Liver (tissue), 9 donors: ENCODE data around the gene TMSB4X. TPM values are rescaled to one million over a fixed set of nuclear protein-coding genes. Genes with fewer than 3 reads are reported as not detected.
"Not testable (repeated sequence)": the region's sequence is repeated elsewhere in the genome, so short reads cannot be mapped to it uniquely, and the experiment has no call there.

ENCODE experiments used
- DNase-seq: peaks from one replicate; pipeline ENCODE4 v3.0.0-alpha.2; 2017; ENCODE audit warnings: low spot score
- H3K27ac ChIP-seq, 2 donors: one replicate each; pipeline ENCODE4 v1.7.0; 2013; ENCODE audit warnings: inconsistent platforms in 2 of 2, low read length in 2 of 2, control low read depth in 1 of 2, low read depth in 1 of 2, mild to moderate bottlenecking in 1 of 2
- H3K27me3 ChIP-seq, 4 donors: one replicate each; pipeline versions ENCODE4 v1.6.1 to v1.7.0; 2013; ENCODE audit warnings: low read length in 3 of 4, inconsistent platforms in 1 of 4, mild to moderate bottlenecking in 1 of 4, moderate library complexity in 1 of 4; ENCODE audit not compliant: control insufficient read depth in 4 of 4, insufficient read depth in 4 of 4
- H3K36me3 ChIP-seq, 4 donors: one replicate each; pipeline versions ENCODE4 v1.6.1 to v1.7.0; 2013; ENCODE audit warnings: low read length in 3 of 4, mild to moderate bottlenecking in 3 of 4, low read depth in 1 of 4, moderate library complexity in 1 of 4; ENCODE audit not compliant: control insufficient read depth in 4 of 4, insufficient read depth in 3 of 4
- H3K4me1 ChIP-seq, 4 donors: one replicate each; pipeline versions ENCODE4 v1.6.1 to v1.7.0; 2013; ENCODE audit warnings: low read length in 3 of 4, mild to moderate bottlenecking in 3 of 4, moderate library complexity in 1 of 4; ENCODE audit not compliant: control insufficient read depth in 4 of 4, insufficient read depth in 4 of 4
- H3K4me3 ChIP-seq, 3 donors: one replicate each; pipeline versions ENCODE4 v1.6.1 to v1.7.0; 2013; ENCODE audit warnings: low read length in 3 of 3, control low read depth in 1 of 3, low read depth in 1 of 3, mild to moderate bottlenecking in 1 of 3
- H3K9ac ChIP-seq, 2 donors: one replicate each; pipeline ENCODE4 v1.7.0; 2013; ENCODE audit warnings: low read length in 2 of 2, mild to moderate bottlenecking in 2 of 2, moderate library complexity in 2 of 2, control low read depth in 1 of 2, low read depth in 1 of 2
- H3K9me3 ChIP-seq, 4 donors: one replicate each; pipeline versions ENCODE4 v1.6.1 to v1.7.0; 2013; ENCODE audit warnings: low read length in 3 of 4; ENCODE audit not compliant: control insufficient read depth in 4 of 4
- EGR1 ChIP-seq, 2 donors: IDR thresholded peaks; 2 replicates each; pipeline ENCODE4 v1.6.1; 2016 to 2018; ENCODE audit warnings: antibody characterized with exemption in 2 of 2, low read depth in 2 of 2
- FOXA1 ChIP-seq: IDR thresholded peaks from 2 replicates; pipeline ENCODE4 v1.6.1; 2016; ENCODE audit warnings: antibody characterized with exemption
- HNF4G ChIP-seq: IDR thresholded peaks from 2 replicates; pipeline ENCODE4 v1.6.1; 2016; ENCODE audit warnings: antibody characterized with exemption
- JUND ChIP-seq, 2 donors: IDR thresholded peaks; 2 replicates each; pipeline ENCODE4 v1.6.1; 2016; ENCODE audit warnings: antibody characterized with exemption in 2 of 2
- NR2F2 ChIP-seq: IDR thresholded peaks from 2 replicates; pipeline ENCODE4 v1.6.1; 2016; ENCODE audit warnings: antibody characterized with exemption
- TAF1 ChIP-seq: conservative IDR thresholded peaks from 2 replicates; pipeline ENCODE4 v1.6.1; 2016; ENCODE audit warnings: antibody characterized with exemption, mild to moderate bottlenecking
- YY1 ChIP-seq: IDR thresholded peaks from 2 replicates; pipeline ENCODE4 v1.6.1; 2016; ENCODE audit warnings: antibody characterized with exemption, mild to moderate bottlenecking
- WGBS: extraction: QIAGEN DNeasy Blood & Tissue Kit; methylation state at CpG from one replicate; pipeline ENCODE4 v1.1.7; 2013; 5-methylcytosine and 5-hydroxymethylcytosine counted together
- polyA plus RNA-seq, 2 donors: library from polyadenylated mRNA; stranded (reverse) in 1 of 2; unstranded in 1 of 2; fragments of 200-250 nt in 1 of 2; fragments of >200 nt in 1 of 2; fragmentation: Nextera tagmentation in 1 of 2; extraction: Ambion mirVana in 1 of 2; gene quantifications; one replicate each; pipeline versions ENCODE4 v1.2.1 to v1.2.3, GENCODE V29; 2013 to 2015
- total RNA-seq, 2 donors: library from RNA; depleted of rRNA; stranded (reverse); fragments of >200 nt; gene quantifications; one replicate each; pipeline ENCODE4 v1.2.3, GENCODE V29; 2014
- TF ChIP-seq, protein P1 (sequence below): IDR thresholded peaks from 2 replicates; pipeline ENCODE4 v1.6.1; 2016; ENCODE audit warnings: antibody characterized with exemption
- TF ChIP-seq, protein P2 (sequence below): IDR thresholded peaks from 2 replicates; pipeline ENCODE4 v1.6.1; 2016; ENCODE audit warnings: antibody characterized with exemption
- TF ChIP-seq, protein P3 (sequence below): IDR thresholded peaks from 2 replicates; pipeline ENCODE4 v1.6.1; 2016; ENCODE audit warnings: antibody characterized with exemption
- TF ChIP-seq, protein P4 (sequence below): fragments of 150-350 bp; IDR thresholded peaks from 2 replicates; pipeline ENCODE4 v1.5.1; 2017; ENCODE audit warnings: improper control_type of control experiment, low read depth, low read length; ENCODE audit not compliant: missing input control
- TF ChIP-seq, protein P5 (sequence below): IDR thresholded peaks from 2 replicates; pipeline ENCODE4 v1.6.1; 2016; ENCODE audit warnings: antibody characterized with exemption, mild to moderate bottlenecking
- donor health status: healthy.
- donor health status: healthy.
- donor health status: healthy.
- donor health status: healthy.
- donor health status: healthy.

TMSB4X gene
- total and polyA plus RNA-seq, 4 donors: 658 to 1,704 (median 816) TPM

DNA sequence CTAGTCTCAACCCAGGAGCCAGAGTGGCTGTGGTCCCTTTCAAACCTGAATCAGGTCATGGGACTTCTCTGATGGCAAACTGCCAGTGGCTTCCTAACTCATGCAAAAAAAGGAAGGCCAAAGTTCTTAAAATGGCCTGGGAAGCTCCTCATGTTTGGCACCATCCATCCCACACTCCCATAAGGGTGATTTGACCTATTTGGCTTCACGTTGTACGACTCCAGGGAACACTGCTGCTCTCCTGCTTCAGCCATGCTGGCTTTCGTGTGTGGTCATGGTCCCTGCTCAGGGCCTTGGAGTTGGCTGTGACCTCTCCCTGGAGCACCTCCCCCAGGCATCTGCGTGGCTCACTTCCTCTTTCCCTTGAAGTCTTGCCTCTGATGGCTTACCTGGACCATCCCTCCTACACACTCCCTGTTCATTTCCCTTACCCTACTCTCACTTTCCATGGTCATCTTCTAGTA lies 12.8 kb upstream of the TMSB4X start (continued):
- TF ChIP-seq TAF1 (no peak), HNF4G (no peak)
- TF ChIP-seq, protein P1, sequence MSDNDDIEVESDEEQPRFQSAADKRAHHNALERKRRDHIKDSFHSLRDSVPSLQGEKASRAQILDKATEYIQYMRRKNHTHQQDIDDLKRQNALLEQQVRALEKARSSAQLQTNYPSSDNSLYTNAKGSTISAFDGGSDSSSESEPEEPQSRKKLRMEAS: no peak
- TF ChIP-seq, protein P2, sequence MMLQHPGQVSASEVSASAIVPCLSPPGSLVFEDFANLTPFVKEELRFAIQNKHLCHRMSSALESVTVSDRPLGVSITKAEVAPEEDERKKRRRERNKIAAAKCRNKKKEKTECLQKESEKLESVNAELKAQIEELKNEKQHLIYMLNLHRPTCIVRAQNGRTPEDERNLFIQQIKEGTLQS: no peak
- TF ChIP-seq, protein P3, sequence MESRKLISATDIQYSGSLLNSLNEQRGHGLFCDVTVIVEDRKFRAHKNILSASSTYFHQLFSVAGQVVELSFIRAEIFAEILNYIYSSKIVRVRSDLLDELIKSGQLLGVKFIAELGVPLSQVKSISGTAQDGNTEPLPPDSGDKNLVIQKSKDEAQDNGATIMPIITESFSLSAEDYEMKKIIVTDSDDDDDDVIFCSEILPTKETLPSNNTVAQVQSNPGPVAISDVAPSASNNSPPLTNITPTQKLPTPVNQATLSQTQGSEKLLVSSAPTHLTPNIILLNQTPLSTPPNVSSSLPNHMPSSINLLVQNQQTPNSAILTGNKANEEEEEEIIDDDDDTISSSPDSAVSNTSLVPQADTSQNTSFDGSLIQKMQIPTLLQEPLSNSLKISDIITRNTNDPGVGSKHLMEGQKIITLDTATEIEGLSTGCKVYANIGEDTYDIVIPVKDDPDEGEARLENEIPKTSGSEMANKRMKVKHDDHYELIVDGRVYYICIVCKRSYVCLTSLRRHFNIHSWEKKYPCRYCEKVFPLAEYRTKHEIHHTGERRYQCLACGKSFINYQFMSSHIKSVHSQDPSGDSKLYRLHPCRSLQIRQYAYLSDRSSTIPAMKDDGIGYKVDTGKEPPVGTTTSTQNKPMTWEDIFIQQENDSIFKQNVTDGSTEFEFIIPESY: no peak

DNA sequence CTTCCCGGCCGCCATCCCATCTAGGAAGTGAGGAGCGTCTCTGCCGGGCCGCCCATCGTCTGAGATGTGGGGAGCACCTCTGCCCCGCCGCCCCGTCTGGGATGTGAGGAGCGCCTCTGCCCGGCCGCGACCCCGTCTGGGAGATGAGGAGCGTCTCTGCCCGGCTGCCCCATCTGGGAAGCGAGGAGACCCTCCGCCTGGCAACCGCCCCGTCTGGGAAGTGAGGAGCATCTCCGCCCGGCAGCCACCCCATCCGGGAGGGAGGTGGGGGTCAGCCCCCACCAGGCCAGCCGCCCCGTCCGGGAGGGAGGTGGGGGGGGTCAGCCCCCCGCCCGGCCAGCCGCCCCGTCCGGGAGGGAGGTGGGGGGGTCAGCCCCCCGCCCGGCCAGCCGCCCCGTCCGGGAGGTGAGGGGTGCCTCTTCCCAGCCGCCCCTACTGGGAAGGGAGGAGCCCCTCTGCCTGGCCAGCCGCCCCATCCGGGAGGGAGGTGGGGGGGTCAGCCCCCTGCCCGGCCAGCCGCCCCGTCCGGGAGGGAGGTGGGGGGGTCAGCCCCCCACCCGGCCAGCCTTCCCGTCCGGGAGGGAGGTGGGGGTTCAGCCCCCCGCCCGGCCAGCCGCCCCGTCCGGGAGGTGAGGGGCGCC lies 11.6 kb upstream of the TMSB4X start:
- DNase-seq, H3K27me3 ChIP-seq, H3K4me1 ChIP-seq, H3K9me3 ChIP-seq, H3K4me3 ChIP-seq, H3K9ac ChIP-seq, H3K36me3 ChIP-seq, H3K27ac ChIP-seq: not testable (repeated sequence)
- 96% methylated on average over 36 of the region's 52 CpGs for whole genome bisulfite sequencing

DNA sequence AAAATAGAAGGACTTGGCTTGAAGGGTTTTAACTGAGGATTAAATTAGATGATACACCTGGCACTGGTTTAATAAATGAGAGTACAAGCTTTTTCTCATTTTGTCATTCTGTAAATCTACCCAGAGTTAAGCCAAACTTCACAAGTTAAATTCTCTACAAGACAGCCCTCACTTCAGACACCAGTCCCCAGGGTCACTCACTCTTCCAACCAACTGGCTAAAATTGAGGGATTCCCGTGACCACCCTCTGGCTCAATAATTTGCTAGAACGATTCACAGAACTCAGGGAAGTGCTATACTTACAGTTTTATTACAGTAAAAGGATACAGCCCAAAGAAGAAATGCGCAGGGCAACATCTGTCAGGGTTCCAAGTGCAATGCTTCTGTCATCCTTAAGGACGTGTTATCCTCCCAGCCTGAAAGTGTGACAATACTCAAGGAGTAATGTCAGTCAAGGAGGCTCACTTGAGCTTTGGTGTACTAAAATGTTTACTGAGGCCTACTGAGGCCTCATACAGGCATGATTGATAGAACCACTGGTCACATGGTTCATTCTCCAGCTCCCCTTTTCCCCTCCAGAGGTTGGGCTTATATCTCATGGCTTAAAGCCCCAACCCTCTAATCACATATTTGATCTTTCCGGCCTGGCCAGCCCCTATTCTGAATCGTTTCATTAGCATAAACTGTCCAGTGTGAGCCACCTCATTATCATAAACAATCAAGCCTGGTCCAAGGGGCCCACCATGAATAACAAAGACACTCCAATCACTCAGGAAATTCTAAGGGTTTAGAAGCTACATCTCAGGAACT lies 9.6 kb upstream of the TMSB4X start:
- Histone ChIP-seq H3K4me3 (no peak overlapping the region), H3K9me3 (no peaks in the 10 kb centered on the region), H3K36me3 (no peaks in the 10 kb centered on the region), H3K27ac (no peak overlapping the region), H3K9ac (no peak overlapping the region), H3K27me3 (no peaks in the 10 kb centered on the region), H3K4me1 (peaks cover 0 to 2% (median 0%) of the 10 kb centered on the region in 4 donors)
- DNase-seq: no peak
- TF ChIP-seq YY1 (no peak), NR2F2 (no peak), HNF4G (no peak), EGR1 (IDR thresholded peaks at IDR 0.05; ENCODE audit: low read depth in 2 of 2) (no peak), FOXA1 (no peak), JUND (IDR thresholded peaks at IDR 0.05) (no peak)
- TF ChIP-seq, protein P4, sequence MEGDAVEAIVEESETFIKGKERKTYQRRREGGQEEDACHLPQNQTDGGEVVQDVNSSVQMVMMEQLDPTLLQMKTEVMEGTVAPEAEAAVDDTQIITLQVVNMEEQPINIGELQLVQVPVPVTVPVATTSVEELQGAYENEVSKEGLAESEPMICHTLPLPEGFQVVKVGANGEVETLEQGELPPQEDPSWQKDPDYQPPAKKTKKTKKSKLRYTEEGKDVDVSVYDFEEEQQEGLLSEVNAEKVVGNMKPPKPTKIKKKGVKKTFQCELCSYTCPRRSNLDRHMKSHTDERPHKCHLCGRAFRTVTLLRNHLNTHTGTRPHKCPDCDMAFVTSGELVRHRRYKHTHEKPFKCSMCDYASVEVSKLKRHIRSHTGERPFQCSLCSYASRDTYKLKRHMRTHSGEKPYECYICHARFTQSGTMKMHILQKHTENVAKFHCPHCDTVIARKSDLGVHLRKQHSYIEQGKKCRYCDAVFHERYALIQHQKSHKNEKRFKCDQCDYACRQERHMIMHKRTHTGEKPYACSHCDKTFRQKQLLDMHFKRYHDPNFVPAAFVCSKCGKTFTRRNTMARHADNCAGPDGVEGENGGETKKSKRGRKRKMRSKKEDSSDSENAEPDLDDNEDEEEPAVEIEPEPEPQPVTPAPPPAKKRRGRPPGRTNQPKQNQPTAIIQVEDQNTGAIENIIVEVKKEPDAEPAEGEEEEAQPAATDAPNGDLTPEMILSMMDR: no peak
- TF ChIP-seq, protein P5, sequence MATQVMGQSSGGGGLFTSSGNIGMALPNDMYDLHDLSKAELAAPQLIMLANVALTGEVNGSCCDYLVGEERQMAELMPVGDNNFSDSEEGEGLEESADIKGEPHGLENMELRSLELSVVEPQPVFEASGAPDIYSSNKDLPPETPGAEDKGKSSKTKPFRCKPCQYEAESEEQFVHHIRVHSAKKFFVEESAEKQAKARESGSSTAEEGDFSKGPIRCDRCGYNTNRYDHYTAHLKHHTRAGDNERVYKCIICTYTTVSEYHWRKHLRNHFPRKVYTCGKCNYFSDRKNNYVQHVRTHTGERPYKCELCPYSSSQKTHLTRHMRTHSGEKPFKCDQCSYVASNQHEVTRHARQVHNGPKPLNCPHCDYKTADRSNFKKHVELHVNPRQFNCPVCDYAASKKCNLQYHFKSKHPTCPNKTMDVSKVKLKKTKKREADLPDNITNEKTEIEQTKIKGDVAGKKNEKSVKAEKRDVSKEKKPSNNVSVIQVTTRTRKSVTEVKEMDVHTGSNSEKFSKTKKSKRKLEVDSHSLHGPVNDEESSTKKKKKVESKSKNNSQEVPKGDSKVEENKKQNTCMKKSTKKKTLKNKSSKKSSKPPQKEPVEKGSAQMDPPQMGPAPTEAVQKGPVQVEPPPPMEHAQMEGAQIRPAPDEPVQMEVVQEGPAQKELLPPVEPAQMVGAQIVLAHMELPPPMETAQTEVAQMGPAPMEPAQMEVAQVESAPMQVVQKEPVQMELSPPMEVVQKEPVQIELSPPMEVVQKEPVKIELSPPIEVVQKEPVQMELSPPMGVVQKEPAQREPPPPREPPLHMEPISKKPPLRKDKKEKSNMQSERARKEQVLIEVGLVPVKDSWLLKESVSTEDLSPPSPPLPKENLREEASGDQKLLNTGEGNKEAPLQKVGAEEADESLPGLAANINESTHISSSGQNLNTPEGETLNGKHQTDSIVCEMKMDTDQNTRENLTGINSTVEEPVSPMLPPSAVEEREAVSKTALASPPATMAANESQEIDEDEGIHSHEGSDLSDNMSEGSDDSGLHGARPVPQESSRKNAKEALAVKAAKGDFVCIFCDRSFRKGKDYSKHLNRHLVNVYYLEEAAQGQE: no peak
- TF ChIP-seq, protein P1: no peak
- TF ChIP-seq, protein P2: no peak
- 85% methylated on average over 6 of the region's 6 CpGs for WGBS
